ENCODE data around the gene MON1A.
A peak's percentile ranks its signal among the peaks of the same experiment; 100 is the strongest.

The MON1A gene

DNA sequence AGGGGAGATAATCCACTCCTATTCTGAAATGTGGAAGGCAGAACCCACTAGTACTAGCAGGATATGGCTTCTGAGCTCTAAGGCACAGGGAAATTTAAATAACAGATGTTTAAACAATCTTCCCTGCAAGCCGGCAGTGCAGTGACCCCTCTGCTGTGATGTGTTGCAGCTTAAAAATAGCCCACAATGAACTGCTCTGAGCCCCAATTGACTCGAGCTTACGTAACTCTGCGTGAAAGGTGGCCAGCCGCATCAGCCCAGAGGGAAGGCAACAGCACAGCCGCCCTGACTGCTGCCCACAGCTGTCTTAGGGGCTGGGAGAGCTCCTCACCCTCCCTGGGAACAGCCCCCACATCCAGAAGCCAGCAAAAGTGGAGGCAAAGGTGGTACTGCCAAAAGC is 47.4 kb downstream of the MON1A start:
- DNase-seq, result peak; percentile 93

GRCh38 chr3:49880581-49881315 is 48.9 kb downstream of the MON1A start:
- no peak for DNase-seq

DNA sequence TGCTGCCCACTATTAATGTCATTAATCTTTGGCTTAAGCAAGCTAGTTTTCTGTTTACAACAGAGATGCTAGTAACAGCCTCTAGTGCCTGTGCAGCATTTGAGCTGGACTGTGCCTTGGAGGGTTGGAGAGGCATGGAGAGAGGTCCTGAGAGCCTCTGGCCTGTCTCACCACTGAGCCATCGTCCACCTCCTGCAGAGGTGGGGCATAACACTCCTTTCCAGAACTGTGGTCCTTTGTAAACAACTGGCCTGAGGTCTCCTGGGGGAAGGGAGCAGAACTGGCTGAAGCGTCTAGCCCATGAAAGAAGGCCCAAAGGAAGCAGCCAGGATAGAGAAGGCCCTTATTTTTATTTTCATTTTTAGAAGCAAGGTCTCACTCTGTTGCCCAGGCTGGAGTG is 49.9 kb downstream of the MON1A start:
- no peak for DNase-seq

- no peak for DNase-seq
These were observed 50.9 kb downstream of the MON1A start for GRCh38 chr3:49878686-49879085.

DNA sequence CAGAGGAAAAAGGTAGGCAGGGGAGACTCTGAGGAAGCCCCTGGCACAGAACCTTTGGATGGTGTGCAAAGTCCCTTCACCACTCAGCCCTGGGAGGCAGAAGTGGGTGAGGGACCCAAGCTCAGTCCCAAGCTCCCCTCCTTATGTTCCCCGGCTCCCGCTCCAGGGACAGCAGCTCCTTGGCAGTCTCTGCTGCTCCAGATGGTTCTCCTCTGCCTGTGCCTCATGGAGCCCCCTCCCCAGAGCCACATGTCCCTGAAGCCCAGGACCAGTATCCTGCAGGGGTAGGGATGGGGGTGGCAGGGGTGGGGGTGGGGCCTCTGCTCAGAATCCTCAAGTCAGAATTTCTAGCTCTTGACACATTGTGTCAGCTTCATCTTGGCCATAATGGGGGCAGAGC is 51.9 kb downstream of the MON1A start:
- DNase-seq, result no peak

- DNase-seq, result no peak
These were observed 53.0 kb downstream of the MON1A start for GRCh38 chr3:49876567-49876966.

DNA sequence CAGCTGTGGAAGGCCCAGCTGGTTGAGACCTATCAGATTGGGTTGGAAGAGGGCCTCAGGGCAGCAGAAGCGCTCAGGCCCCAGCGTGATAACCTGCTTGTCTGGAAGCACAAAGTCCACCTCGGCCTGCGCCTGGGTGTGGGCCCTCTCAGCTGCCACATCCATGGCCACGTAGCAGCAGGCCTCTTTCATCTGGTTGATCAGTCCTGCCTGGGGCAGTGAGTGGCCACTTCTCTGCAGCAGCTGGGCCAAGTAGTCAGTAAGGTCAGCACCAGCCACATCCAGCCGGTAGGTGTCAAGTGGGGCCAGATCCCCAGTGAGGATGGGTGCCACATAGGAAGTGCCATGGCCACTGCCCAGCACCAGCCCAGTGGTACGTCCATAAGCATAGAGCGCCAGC is 56.0 kb downstream of the MON1A start:
- no peak for DNase-seq

DNA sequence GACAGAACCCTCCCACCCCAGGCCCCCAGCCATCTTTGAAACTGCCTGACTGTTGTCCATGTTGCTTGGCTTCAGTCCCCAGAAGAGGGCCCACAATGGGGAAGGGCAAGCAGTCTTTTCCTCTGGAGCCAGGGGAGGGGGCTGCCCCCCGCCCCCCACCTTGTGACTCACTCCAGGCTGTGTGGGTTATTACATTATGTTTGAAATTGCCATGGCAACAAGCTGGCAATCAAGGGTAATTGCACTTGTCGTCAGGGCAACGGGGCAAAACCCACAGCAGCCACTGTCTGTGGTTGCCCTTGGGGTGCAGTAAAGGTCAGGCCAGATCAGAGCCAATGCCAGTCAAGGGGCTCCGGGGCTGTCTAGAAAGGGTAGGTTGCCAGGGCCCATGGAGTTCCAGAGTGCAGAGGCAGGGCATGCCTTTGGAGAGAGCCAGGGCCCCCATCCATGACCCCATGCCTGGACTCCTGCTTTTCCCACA is 56.8 kb downstream of the MON1A start:
- peak; percentile 91 for DNase-seq

DNA sequence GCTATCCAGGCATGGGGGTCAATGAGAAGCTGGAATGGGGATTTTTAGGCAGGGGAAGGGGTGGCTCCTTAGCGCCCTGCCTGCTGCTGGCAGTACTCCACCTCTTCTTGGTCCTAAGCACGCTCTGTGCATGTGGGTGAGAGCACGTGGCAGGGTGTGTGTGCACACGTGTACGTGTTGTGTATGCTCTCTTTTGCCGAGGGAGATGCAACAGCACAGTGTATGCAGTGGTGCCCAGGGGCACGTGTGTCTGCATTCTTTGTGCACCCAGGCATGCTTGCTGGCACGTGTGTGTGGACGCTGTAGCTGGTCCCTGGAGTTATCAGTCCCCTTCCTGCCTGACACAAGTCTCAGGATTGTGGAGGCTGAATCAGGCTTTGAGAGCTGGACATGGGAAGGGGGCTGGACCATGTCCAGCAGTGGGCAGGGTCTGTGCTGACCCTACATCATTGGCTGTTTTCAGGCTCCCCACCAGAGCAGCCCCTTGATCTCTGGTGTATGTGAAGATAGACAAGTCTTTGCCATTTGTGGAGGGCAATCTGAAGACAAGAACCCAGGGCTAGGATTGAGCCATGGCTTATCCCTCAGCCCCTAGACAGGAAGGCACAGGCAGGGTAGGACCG is 58.0 kb downstream of the MON1A start:
- no peak for DNase-seq

- DNase-seq, result peak; percentile 22
These were observed 60.0 kb downstream of the MON1A start, which contains the start of gene CAMKV for GRCh38 chr3:49869525-49870126. TSS of gene CAMKV (minus strand) at chr3:49869906. CDS start at chr3:49862388, 7,518 bp downstream.

DNA sequence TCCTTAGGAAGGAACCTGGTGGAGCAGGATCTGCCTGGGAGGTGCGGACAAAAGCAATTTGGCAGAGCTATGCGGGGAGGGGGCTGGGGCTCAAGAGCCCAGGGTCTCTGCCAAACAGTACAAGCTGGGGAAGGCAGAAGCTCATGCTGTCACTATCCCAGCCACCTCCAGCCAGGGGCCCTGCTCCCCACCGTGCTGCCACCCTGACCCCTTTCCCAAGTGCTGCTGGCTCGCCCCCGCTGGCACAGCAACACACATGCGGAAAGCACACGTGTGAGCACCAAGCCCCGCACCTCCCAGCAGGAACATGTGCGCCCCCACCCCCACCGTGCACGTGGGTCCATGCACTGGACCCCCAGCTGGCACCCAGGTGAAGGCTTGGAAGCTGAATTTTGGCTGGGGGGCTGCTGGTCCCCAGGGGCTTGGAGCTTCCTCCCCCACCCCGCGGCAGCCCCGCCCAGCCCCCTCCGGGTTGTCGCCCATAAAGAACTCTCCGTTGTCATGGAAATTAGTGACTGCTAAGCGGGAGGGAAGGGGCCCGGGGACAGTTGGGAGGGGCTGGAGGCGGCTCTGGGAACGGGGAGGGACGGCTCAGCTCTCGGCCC is 60.6 kb downstream of the MON1A start:
- no peak for DNase-seq

- DNase-seq, result peak; percentile 47
These were observed 61.7 kb downstream of the MON1A start for GRCh38 chr3:49867871-49868321.

DNA sequence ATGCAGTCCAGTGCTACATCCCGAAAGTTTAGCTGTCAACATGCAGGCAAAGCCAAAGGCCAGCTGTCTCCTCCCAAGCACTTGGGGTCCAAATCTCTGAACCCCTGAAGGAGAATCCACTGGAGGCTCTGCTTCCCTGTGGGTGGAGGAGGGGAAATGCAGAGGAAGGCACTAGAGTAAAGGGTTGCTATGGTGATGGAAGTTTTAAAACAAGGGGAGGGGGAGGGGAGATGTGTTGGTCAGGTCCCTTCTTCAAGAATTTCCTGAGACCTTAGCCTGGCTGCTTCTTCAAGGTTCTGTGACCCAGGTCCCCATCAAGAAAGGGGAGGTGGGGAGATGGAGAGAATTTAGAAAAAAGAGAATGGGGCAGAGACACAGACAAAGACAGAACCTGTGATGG is 62.2 kb downstream of the MON1A start:
- DNase-seq, result no peak

GRCh38 chr3:49865198-49865784 is 64.3 kb downstream of the MON1A start:
- no peak for DNase-seq

DNA sequence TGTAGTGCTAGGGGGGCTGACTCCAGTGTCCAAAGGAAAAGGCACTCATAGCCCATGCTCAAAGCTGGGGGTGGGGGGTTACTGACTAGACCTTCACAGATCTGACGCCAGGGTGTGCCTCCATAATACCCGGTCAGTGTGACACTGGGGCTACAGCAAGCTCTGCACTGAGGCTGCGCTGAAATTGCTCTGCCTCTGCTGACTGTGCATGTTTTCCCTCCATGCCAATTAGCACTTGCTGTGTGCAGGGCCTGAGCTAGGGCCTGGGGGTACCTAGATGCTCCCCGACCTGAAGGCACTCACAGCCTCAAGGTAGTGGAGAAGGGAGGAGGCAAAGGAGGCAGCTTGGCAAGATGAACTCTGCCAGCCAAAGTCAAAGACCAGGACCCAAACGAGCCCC is 65.1 kb downstream of the MON1A start:
- no peak for DNase-seq

DNA sequence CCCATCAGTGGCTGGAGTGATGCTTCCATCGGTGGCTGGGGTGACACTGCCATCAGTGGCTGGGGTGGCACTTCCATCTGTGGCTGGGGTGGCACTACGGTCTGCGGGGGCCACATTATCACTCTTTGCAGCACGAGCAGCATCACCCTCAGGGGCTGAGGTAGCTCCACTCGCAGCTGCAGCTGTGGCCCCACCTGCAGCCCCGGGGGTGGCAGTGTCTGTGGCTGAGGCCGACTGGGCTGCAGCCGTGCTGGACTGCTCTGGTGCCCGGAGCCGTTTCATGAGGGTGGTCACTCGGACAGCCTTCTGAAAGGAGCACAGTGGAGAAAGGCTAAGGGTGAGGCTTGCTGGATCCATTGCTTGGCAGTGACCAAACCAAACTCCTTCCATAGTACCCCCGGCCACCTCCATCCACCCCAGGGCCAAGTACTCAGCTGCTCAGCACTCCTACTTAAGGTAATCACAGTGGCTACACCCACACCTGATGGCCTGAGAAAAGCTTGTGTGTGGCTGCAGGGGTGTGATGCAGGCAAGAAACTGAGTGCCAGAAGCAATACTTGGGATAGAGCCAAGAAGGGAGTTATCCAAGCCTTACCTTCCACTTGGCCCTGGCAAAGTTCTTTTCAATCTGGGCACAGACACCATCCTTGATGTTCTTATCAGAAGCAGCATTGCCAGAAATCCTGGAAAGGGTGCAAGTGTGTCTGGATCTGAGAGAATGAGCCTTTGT is 69.9 kb downstream of the MON1A start:
- no peak for DNase-seq

All from MV-4-11 (cell line).